HG02588 (cell line): Measurements from ENCODE around the gene SLC1A7.

Source experiments
- ATAC-seq: cut with Tn5 transposase; IDR thresholded peaks from one replicate; pipeline ENCODE4 v1.9.1; 2021; ENCODE audit warnings: mild to moderate bottlenecking, moderate library complexity; ENCODE audit not compliant: unreplicated experiment

The SLC1A7 gene

DNA sequence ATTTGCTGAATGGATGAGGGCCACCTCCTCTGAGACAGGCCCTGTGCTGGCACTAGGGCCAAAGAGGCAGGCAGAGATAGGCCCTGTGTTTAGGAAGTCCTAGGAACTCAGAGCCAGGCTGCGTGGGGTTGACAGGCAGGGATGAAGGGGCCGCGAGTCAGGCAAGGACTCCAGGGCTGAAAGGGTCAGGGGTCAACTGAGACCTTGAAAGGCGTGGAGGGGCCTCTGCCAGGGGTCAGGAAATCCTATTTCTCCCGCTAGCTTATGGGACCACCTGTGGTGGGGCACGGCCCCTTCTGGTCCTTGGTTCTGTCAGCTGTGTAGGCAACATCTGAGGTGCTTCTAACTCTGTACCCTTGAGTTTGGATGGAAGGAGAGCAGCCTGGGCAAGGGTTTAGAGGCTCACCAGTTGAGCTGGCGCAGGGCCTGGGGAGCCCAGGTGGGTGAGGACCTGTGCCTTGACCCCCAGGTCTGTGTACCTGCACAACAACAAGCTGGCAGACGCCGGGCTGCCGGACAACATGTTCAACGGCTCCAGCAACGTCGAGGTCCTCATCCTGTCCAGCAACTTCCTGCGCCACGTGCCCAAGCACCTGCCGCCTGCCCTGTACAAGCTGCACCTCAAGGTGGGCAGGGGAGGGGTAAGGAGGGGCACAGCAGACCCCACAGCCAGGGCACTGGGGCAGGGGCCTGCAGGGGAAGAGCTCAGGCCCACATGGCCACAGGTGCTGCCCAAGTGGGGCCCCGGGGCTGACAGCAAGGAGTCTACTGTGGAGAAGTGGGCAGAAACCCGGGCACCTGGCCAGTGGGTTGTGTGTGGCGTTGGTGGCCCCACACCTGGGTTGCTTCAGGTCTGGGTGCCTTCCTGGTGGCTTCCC, 65.5 kb downstream of the SLC1A7 start:
- no peak for ATAC-seq

DNA sequence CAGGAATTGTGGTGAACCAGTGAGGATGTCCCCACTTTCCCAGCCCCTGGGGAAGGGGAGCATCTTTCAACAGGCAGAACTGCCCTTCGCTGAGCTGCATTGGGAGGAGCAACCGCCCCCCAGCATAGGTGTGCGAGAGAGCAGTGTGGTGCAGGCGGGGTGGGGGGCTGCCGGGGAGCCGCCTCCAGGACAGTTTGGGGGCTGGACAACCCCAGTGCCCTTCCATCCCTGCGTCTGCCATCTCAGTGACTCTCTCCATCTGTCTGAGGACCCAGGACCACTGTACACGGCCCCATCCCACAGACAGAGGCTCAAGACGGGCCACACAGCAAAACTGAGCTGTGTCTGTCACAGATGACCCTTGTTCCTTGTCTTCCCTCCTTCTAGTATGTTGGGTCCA, 66.3 kb downstream of the SLC1A7 start:
- no peak for ATAC-seq

GRCh38 chr1:53075761-53076163, 66.7 kb downstream of the SLC1A7 start:
- no peak for ATAC-seq

DNA sequence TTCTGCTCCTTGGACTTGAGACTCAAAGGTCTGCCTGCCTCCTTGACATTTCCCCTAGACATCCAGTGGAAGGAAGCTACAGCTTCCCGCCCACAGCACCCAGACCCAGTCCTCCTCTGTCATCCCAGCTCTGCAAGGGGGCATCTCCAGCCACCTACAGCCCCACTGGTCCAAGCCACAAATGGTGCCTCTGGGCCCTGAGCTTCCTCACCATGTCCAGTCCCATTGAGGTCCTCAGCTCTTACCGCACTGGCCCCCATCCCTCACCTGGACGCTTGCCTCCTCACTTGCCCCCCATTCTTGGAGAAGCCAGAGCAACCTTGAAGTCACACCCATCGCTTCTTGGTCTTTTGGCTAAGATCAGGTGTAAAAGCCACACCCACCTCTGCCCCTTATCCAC, 67.2 kb downstream of the SLC1A7 start:
- ATAC-seq = no peak

DNA sequence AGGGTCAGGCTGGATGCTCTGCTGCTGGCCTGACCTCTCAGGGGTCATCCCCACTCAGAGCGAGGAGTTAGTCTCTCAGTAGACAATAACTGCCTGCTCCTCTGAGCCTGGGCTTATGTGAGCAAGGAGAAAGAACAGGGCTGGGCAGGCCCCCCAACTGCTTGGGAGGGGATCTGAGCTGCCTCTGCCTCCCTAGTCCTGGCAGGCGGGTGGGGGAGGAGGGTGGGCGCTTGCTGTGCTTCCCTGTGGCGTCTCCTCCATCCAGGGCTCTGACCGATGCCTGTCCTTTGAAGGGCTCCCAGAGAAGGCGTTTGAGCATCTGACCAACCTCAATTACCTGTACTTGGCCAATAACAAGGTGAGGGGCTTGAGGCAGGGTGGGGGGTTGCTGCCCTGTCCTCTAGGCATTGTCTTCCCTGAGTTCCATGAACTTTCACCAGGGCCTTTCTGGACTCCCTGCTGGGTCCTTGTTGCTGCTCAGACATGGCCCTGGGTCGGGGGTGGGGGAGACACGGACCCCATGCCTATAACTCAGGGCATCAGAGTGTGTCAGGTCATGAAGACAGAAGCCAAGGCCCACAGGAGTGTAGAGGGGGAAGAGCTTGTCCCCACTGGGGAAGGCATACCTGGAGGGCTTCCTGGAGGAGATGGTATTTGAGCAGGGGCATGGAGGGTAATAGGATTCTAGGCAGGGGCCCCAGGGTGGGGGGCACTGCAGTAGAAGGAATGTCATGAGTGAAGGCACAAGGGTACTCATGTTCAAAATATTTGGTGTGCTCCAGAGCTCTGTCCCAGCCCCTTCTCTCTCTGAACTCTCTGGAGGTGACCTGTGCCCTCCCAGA, 67.9 kb downstream of the SLC1A7 start:
- no peak for ATAC-seq

GRCh38 chr1:53073868-53074311, 68.5 kb downstream of the SLC1A7 start:
- no peak for ATAC-seq

- no peak for ATAC-seq
These were observed 69.2 kb downstream of the SLC1A7 start for GRCh38 chr1:53073287-53073686.

DNA sequence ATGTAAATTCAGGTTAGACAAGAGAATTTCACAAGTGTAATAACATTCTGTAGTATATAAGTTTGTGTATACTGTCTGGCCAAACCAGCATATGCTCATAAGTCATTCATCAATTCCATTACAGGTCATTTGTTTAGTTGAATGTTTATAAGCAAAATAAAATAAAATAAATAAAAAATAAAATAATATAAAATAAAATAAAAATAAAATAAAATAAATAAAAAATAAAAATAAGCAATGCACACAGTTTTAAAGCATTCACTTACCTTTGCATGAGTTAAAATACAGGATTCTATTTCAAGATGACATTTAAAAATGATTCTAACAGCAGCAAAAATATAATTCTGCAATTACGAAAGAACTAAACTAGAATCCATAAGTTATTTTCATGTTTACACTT, 70.5 kb downstream of the SLC1A7 start:
- no peak for ATAC-seq

- ATAC-seq = no peak
These were observed 71.1 kb downstream of the SLC1A7 start for GRCh38 chr1:53071167-53071865.

DNA sequence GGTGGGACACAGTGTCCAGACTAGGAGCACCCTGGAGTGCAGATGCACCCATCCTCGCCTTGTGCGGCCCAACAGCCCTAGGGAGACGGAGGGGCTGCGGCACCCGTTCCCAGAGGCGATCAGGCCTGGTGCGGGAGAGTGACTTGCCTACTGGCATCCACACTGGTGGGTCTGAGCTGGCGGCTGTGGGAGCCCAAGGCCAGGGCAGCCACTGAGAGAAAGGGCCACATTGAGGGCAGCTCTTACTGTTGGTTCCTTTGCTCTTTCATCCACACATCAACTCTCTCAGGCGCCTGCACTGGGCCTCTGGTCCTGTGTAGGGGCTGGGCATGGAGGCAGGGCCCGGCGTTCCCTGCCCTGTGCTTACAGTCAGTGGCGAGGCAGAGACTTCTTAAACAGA, 71.8 kb downstream of the SLC1A7 start:
- no peak for ATAC-seq

- no peak for ATAC-seq
These were observed 72.6 kb downstream of the SLC1A7 start for GRCh38 chr1:53069663-53070327.

GRCh38 chr1:53069265-53069662, 73.2 kb downstream of the SLC1A7 start:
- no peak for ATAC-seq

DNA sequence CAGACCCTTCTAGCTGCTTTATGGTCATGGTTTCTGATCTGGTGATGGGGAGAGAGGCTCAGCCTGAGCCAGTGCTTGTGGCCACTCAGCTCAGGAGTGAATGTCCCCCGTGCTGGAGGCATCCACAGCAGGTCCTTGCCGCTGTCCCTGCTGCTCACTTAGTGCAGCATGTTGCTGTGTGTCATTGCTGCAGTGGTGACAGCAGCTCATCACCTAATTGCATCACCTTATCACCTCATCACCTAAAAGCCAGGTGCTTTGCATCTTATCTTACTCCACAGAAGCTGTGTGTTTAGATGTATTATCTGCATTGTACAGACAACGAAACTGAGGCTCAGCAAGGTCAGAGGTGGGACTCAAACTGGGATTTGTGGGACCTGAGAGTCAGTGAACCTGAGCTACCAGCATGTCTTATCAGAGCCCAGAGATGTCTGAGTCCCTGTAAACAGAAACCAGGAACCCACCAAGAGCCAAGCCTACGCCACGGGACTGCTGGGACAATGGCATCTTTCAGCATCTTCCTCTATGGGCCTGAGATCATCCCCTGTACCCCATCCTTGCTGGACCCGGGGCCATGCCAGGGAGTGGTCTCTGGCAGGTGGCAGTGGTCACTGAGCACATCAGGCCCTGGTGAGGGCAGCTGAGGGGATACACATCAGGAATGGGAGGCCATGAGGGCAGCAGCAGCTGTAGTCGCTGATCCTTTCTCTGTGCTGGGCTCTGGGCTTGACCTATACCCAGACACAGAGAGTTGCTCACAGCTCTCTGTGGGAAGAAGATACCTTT, 73.9 kb downstream of the SLC1A7 start:
- no peak for ATAC-seq

DNA sequence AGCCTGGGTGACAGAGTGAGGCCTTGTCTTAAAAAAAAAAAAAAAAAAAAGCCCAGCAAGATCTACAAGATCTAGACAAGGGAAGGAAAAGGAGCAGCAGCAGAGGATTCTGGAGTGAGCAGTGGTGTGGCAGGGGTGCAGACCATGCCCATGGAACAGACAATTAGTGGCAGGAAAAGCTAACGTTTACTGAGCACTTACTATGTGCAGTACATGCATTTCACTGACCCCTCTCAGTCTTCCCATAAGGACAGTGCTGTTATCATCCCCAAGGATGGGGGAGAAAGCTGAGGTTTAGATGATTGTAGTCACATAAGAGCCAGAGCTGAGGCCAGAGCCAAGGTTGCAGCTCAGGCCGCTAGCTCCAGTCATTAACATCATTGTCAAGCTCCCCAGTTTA, 74.6 kb downstream of the SLC1A7 start:
- no peak for ATAC-seq

- no peak for ATAC-seq
These were observed 75.3 kb downstream of the SLC1A7 start for GRCh38 chr1:53066891-53067738.

DNA sequence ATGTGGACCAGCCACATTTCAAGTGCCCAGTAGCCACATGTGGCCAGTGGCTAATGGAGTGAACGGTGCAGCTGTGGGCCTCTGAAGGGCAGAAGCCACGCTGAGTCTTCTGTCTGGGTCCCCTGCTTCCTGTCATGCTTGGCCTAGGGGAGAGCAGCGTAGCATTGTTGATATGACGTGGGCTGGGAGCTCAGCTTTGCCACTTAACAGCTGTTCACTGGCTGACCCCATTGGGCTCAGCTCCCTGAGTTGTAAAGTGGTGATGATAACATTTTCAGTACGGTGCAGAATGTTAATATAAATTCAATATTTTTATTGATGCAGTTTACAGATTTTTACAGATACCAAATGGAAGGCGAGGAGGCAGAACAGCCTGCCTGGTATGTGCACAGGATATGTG, 76.0 kb downstream of the SLC1A7 start:
- ATAC-seq = no peak

GRCh38 chr1:53065391-53065790, 77.0 kb downstream of the SLC1A7 start:
- no peak for ATAC-seq

GRCh38 chr1:53063744-53064515, 78.5 kb downstream of the SLC1A7 start:
- no peak for ATAC-seq
